Neural cell (in vitro differentiated cells): Measurements from ENCODE around the gene MED23. TPM values are rescaled to one million over a fixed set of nuclear protein-coding genes. Genes with fewer than 3 reads are reported as not detected.

Source experiments
- H2AFZ ChIP-seq: fragments of 200-600, 300-800 bp; sonication (generic), shearing (Covaris generic); 2 replicates; pipeline ENCODE4 v1.6.0; 2014; ENCODE audit warnings: low read depth, mild to moderate bottlenecking, antibody characterized with exemption, low read length, moderate library complexity
- H3F3A ChIP-seq: fragments of 200-600 bp; shearing (Covaris generic); 2 replicates; pipeline ENCODE4 v1.6.1; 2016; ENCODE audit warnings: mild to moderate bottlenecking, moderate library complexity, mixed read lengths, antibody characterized with exemption, low read length; ENCODE audit not compliant: insufficient read depth, poor library complexity, severe bottlenecking
- H3K27ac ChIP-seq: fragments of 200-600, 300-800 bp; sonication (generic), shearing (Covaris generic); 2 replicates; pipeline ENCODE4 v1.5.1; 2014; ENCODE audit warnings: mild to moderate bottlenecking, low read length, moderate library complexity
- H3K27me3 ChIP-seq: fragments of 300-800, 200-600 bp; sonication (generic), shearing (Covaris generic); 2 replicates; pipeline ENCODE4 v1.6.0; 2014; ENCODE audit warnings: mild to moderate bottlenecking, low read depth, low read length, moderate library complexity; ENCODE audit not compliant: insufficient read depth
- H3K36me3 ChIP-seq: fragments of 300-800, 200-600 bp; sonication (generic), shearing (Covaris generic); 2 replicates; pipeline ENCODE4 v1.5.1; 2014; ENCODE audit warnings: mild to moderate bottlenecking, antibody characterized with exemption, low read length, moderate library complexity; ENCODE audit not compliant: insufficient read depth
- H3K4me2 ChIP-seq: fragments of 300-800, 200-600 bp; sonication (generic), shearing (Covaris generic); 2 replicates; pipeline ENCODE4 v1.6.0; 2014; ENCODE audit warnings: mild to moderate bottlenecking, low read length
- H3K4me3 ChIP-seq: fragments of 300-800, 200-600 bp; sonication (generic), shearing (Covaris generic); 2 replicates; pipeline ENCODE4 v1.5.1; 2014; ENCODE audit warnings: mild to moderate bottlenecking, low read length, moderate library complexity
- H3K79me2 ChIP-seq: fragments of 200-600 bp; shearing (Covaris generic); replicated peaks from 2 replicates; pipeline ENCODE4 v1.6.0; 2014; ENCODE audit warnings: mild to moderate bottlenecking, low read length, moderate library complexity; ENCODE audit not compliant: insufficient read depth
- H3K9ac ChIP-seq: fragments of 300-800, 200-600 bp; sonication (generic), shearing (Covaris generic); 2 replicates; pipeline ENCODE4 v1.6.1; 2016; ENCODE audit warnings: mild to moderate bottlenecking, low read length, mixed read lengths
- H3K9me2 ChIP-seq: fragments of 200-600 bp; shearing (Covaris generic); 2 replicates; pipeline ENCODE4 v1.6.1; 2016; ENCODE audit warnings: mild to moderate bottlenecking, low read length, mixed read lengths; ENCODE audit not compliant: insufficient read depth
- H3K9me3 ChIP-seq: fragments of 200-600, 300-800 bp; sonication (generic), shearing (Covaris generic); 2 replicates; pipeline ENCODE4 v1.6.1; 2016; ENCODE audit warnings: mild to moderate bottlenecking, mixed run types, low read length, moderate library complexity, mixed read lengths
- H4K20me1 ChIP-seq: fragments of 200-600 bp; shearing (Covaris generic); 2 replicates; pipeline ENCODE4 v1.6.1; 2016; ENCODE audit warnings: mild to moderate bottlenecking, mixed run types; ENCODE audit not compliant: insufficient read depth
- CTCF ChIP-seq: fragments of 450-650 bp; IDR thresholded peaks from 2 replicates; pipeline ENCODE4 v1.5.1; 2014; ENCODE audit warnings: antibody characterized with exemption, mild to moderate bottlenecking, moderate library complexity; ENCODE audit not compliant: poor library complexity, severe bottlenecking
- EP300 ChIP-seq: fragments of 450-650 bp; conservative IDR thresholded peaks from 2 replicates; pipeline ENCODE4 v1.6.1; 2014; ENCODE audit warnings: antibody characterized with exemption, mild to moderate bottlenecking, moderate library complexity; ENCODE audit not compliant: poor library complexity, severe bottlenecking
- EZH2 ChIP-seq: fragments of 200-600, 300-800 bp; shearing (Covaris generic), sonication (generic); IDR thresholded peaks from 2 replicates; pipeline ENCODE4 v1.6.1; 2014; ENCODE audit warnings: antibody characterized with exemption, low read length, borderline replicate concordance, mild to moderate bottlenecking; ENCODE audit not compliant: insufficient read depth, poor library complexity, severe bottlenecking
- MXI1 ChIP-seq: fragments of 450-650 bp; conservative IDR thresholded peaks from 2 replicates; pipeline ENCODE4 v1.6.1; 2014; ENCODE audit warnings: antibody characterized with exemption, mild to moderate bottlenecking; ENCODE audit not compliant: poor library complexity, severe bottlenecking
- POLR2AphosphoS5 ChIP-seq: IDR thresholded peaks from 2 replicates; pipeline ENCODE4 v1.6.1; 2012
- RAD21 ChIP-seq: fragments of 450-650 bp; conservative IDR thresholded peaks from 2 replicates; pipeline ENCODE4 v1.6.1; 2014; ENCODE audit warnings: antibody characterized with exemption, mild to moderate bottlenecking, moderate library complexity
- REST ChIP-seq: IDR thresholded peaks from 2 replicates; pipeline ENCODE4 v1.6.1; 2012; ENCODE audit warnings: borderline replicate concordance
- SMC3 ChIP-seq: fragments of 450-650 bp; conservative IDR thresholded peaks from 2 replicates; pipeline ENCODE4 v1.6.1; 2014; ENCODE audit warnings: antibody characterized with exemption, mild to moderate bottlenecking, moderate library complexity; ENCODE audit not compliant: poor library complexity
- TAF1 ChIP-seq: IDR thresholded peaks from 2 replicates; pipeline ENCODE4 v1.6.1; 2012; ENCODE audit warnings: low read depth
- polyA plus RNA-seq: library from polyadenylated mRNA; depleted of rRNA; stranded (reverse); fragments of >200 nt; gene quantifications from 2 replicates; pipeline ENCODE4 v1.2.3, GENCODE V29; 2014

MED23 gene
- polyA plus RNA-seq, 1 donor from 2014 or later: 104 TPM

- Histone ChIP-seq H3K79me2 (no peaks in the 10 kb centered on the region), H3K27me3 (no peaks in the 10 kb centered on the region), H3F3A (no peaks in the 10 kb centered on the region), H2AFZ (no peak overlapping the region), H3K9me2 (no peaks in the 10 kb centered on the region), H4K20me1 (no peaks in the 10 kb centered on the region), H3K9me3 (no peaks in the 10 kb centered on the region), H3K4me3 (no peak overlapping the region), H3K27ac (no peak overlapping the region), H3K9ac (no peak overlapping the region), H3K4me2 (no peak overlapping the region), H3K36me3 (no peaks in the 10 kb centered on the region)
- no peak for TF ChIP-seq SMC3
- TF ChIP-seq EZH2: no peak
- TF ChIP-seq EP300: no peak
- no peak for TF ChIP-seq MXI1
- no peak for TF ChIP-seq TAF1
- no peak for TF ChIP-seq RAD21
- no peak for TF ChIP-seq POLR2AphosphoS5
- no peak for TF ChIP-seq CTCF
Observed at GRCh38 chr6:131640100-131640499, 12.1 kb upstream of the MED23 start.

GRCh38 chr6:131638013-131638412 lies 10.0 kb upstream of the MED23 start:
- Histone ChIP-seq H3K4me3 (no peak overlapping the region), H3K27me3 (no peaks in the 10 kb centered on the region), H3K9me2 (no peaks in the 10 kb centered on the region), H3K9me3 (no peaks in the 10 kb centered on the region), H3K4me2 (no peak overlapping the region), H2AFZ (no peak overlapping the region), H3K9ac (no peak overlapping the region), H4K20me1 (no peaks in the 10 kb centered on the region), H3K27ac (no peak overlapping the region), H3K79me2 (no peaks in the 10 kb centered on the region), H3F3A (no peaks in the 10 kb centered on the region), H3K36me3 (no peaks in the 10 kb centered on the region)
- TF ChIP-seq POLR2AphosphoS5: no peak
- TF ChIP-seq SMC3: no peak
- TF ChIP-seq MXI1: no peak
- TF ChIP-seq REST: no peak
- no peak for TF ChIP-seq TAF1
- no peak for TF ChIP-seq EP300
- no peak for TF ChIP-seq EZH2
- TF ChIP-seq RAD21: no peak
- no peak for TF ChIP-seq CTCF
